ENCODE measurements around the gene ELP5.
A peak's percentile ranks its signal among the peaks of the same experiment; 100 is the strongest.

The ELP5 gene

GRCh38 chr17:7252176-7253043 is at the start of gene ELP5:
TSS of gene ELP5 (plus strand) at chr17:7252215. CDS start at chr17:7252551, 336 bp downstream.
- DNase-seq (ENCODE audit: low read depth, low spot score), result peak; percentile 76
- H3K27ac ChIP-seq, result peak within 1 kb of the TSS; percentile 98

- DNase-seq (ENCODE audit: low read depth, low spot score), result no peak
- H3K27ac ChIP-seq, result no peak overlapping the region
Measured at GRCh38 chr17:7203391-7203790, 48.6 kb upstream of the ELP5 start.

DNA sequence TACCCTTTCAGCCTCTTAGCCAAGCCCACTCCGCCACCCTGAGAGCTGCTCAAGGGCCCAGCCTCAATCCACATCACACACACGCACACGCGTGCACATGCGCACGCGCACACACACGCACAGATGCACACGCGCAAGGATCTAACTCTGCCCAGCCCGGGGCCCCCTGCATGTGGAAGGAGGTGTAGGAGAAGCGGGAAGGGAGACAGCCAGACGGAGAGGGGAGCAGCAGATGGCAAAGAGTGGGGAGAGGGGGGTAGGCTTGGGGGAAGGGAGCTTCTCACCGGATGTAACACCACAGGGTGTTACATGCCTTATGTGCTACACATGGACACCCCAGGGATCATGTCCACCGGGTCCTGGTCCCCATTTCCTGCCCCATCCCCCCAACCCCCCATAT is 47.7 kb upstream of the ELP5 start:
- H3K27ac ChIP-seq, result no peak overlapping the region
- DNase-seq (ENCODE audit: low read depth, low spot score), result no peak

- no peak for DNase-seq (ENCODE audit: low read depth, low spot score)
Measured at GRCh38 chr17:7204828-7205461, 47.1 kb upstream of the ELP5 start.

DNA sequence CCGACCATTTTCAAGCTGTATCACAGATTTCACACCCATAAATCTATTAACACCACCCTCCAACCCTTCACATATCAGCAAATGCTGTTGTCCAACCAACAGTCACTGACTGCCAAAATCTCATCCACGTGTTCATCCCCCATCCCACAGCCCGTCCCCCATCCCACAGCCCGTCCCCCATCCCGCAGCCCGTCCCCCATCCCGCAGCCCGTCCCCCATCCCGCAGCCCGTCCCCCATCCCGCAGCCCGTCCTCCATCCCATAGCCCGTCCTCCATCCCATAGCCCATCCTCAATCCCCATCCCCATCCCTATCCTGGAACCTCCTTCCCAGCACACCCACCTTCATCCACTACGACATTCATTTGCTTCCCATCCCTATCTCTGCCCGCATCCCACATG is 46.5 kb upstream of the ELP5 start:
- no peak overlapping the region for H3K27ac ChIP-seq
- DNase-seq (ENCODE audit: low read depth, low spot score), result no peak

More at GRCh38 chr17:7204828-7205461, 47.1 kb upstream of the ELP5 start:
- H3K27ac ChIP-seq, result no peak overlapping the region

- DNase-seq (ENCODE audit: low read depth, low spot score), result no peak
- no peak overlapping the region for H3K27ac ChIP-seq
Measured at GRCh38 chr17:7207120-7208001, 44.7 kb upstream of the ELP5 start.

DNA sequence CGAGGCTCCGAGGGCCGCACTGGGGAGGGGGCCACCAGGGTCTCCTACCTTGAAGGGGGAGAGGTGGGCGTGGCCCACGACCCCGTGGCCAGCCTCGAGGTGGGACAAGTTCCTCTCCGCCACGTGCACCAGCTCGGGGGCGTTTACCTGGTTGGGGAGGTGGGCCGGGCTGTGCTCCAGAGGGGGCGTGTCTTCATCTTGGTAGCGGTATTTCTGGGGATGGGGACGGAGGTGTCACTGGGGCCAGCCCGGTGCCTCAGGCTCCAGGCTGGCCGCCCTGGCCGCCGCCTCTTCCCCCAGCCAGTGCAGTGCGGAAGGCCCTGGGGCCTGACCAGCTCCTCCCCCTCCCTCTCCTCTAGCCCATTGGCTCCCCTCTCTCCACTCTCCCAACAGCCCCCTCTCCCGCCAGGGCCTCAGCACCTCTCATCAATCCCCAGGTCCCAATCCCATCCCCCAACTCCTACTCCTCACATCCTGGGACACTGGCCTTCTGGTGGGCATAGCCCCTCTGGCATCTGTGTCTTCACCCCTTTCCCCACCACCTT is 43.9 kb upstream of the ELP5 start:
- DNase-seq (ENCODE audit: low read depth, low spot score), result no peak
- H3K27ac ChIP-seq, result no peak overlapping the region

- no peak overlapping the region for H3K27ac ChIP-seq
- DNase-seq (ENCODE audit: low read depth, low spot score), result no peak
Measured at GRCh38 chr17:7208754-7209460, 43.1 kb upstream of the ELP5 start.

DNA sequence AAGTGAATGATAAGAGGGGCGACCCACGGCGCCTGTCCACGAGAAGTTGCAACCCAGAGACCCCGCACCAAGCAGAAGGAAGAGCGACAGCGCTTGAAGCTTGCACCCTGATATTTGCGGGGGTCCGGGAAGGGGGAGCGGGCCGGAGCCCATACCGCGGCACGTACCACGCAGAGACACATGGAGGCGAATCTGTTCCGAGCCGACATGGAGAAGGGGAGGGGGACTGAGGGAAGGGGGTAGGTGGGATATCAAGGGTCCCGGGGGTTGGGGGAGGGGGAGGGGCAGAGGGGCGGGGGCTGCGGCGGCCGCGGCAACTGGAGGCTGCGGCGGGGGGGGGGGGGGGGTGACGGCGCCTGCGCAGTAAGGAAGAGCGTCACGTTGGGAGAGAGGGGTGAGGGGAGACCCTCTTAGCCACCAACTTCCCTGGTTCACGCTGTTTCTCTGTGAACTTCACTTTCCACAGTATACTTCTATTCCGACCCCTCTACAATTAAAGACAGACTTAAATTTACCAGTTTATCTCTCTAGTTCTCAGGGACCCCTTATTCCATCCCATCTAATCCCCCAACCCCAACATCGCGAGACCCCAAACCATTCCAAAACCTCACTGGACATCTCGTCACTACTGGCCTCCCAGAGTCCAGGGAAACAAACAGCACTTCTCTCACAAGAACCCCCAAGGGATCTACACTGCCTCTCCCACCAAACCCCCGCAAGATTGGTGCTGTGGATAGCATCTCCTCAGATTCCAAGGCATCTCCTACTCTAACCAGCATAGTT is 40.3 kb upstream of the ELP5 start:
- no peak for DNase-seq (ENCODE audit: low read depth, low spot score)
- no peak overlapping the region for H3K27ac ChIP-seq

- no peak for DNase-seq (ENCODE audit: low read depth, low spot score)
- H3K27ac ChIP-seq, result no peak overlapping the region
Measured at GRCh38 chr17:7213895-7214299, 38.1 kb upstream of the ELP5 start.

GRCh38 chr17:7214300-7215135 is 37.5 kb upstream of the ELP5 start:
- H3K27ac ChIP-seq, result no peak overlapping the region

GRCh38 chr17:7215136-7215638 is 36.8 kb upstream of the ELP5 start:
- H3K27ac ChIP-seq, result no peak overlapping the region
- no peak for DNase-seq (ENCODE audit: low read depth, low spot score)

More at GRCh38 chr17:7214300-7215135, 37.5 kb upstream of the ELP5 start:
- peak; percentile 64 for DNase-seq (ENCODE audit: low read depth, low spot score)

DNA sequence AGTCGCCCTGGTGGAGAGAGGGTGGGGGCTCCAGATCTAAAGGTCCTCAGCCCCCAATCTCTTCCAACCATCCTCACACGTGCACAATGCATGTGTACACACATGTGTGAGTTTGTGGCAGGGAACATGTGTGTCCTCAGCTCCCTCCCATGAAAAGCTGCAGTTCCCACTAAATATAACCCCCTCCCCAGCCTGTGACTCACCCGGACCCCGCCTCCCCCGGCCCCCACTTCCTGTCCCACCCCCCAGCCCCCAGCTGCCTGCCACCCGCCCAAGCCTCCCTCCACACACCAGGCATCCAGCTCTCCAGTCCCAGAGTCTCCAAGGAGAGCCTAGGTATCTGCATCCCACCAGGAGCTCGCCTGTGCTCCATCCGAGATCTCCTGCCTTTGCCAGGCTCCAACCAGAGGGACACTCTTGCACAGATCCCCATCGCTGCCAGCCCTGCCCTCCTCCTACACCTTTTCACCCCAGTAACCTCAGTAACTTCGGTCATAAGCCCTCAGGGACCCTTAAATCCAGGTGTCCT is 36.3 kb upstream of the ELP5 start:
- no peak for DNase-seq (ENCODE audit: low read depth, low spot score)
- no peak overlapping the region for H3K27ac ChIP-seq

- no peak for DNase-seq (ENCODE audit: low read depth, low spot score)
- H3K27ac ChIP-seq, result no peak overlapping the region
Measured at GRCh38 chr17:7216242-7217112, 35.5 kb upstream of the ELP5 start.

- DNase-seq (ENCODE audit: low read depth, low spot score), result no peak
- no peak overlapping the region for H3K27ac ChIP-seq
Measured at GRCh38 chr17:7217113-7217987, 34.7 kb upstream of the ELP5 start.

DNA sequence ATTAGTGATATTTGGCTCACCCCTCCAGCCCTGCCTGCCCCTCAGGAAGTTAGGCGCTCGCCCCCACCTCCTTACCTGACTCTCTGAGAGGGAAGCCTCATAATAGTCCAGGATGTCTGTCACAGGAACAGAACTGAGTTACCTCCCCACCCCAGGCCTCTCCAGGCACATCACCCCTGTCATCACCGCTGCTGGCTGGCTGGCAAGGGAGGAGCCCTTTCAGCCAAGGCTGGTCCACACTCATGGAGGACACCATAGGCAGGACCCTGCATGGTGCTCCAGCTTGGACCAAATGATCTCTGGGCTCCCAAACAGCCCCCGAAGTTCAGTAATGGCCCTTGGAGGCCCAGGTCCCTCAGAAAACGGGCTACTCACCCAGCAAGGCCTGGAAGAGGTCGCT is 33.8 kb upstream of the ELP5 start:
- H3K27ac ChIP-seq, result no peak overlapping the region
- no peak for DNase-seq (ENCODE audit: low read depth, low spot score)

All from epithelial cell of prostate (primary cell).